Measurements from ENCODE around the gene RAB1B.

Gene RAB1B

GRCh38 chr11:66322732-66323427, 54.4 kb downstream of the RAB1B start:
- DNase-seq (ENCODE audit: low read depth), result no peak

GRCh38 chr11:66323684-66324083, 55.2 kb downstream of the RAB1B start:
- DNase-seq (ENCODE audit: low read depth), result no peak

GRCh38 chr11:66324664-66325063, 56.2 kb downstream of the RAB1B start:
- no peak for DNase-seq (ENCODE audit: low read depth)

- no peak for DNase-seq (ENCODE audit: low read depth)
These were observed 56.8 kb downstream of the RAB1B start for GRCh38 chr11:66325263-66325671.

GRCh38 chr11:66326261-66327111, 58.0 kb downstream of the RAB1B start:
- DNase-seq (ENCODE audit: low read depth), result no peak
